GM18505 (cell line): ENCODE results near the gene UGT1A5.
"Not testable (repeated sequence)": the region's sequence is repeated elsewhere in the genome, so short reads cannot be mapped to it uniquely, and the experiment has no call there.

Experiments used
- ATAC-seq: cut with Tn5 transposase; IDR thresholded peaks from one replicate; pipeline ENCODE4 v1.9.1; 2021; ENCODE audit not compliant: unreplicated experiment
- POLR2A ChIP-seq: IDR thresholded peaks from 4 replicates; pipeline ENCODE4 v1.6.1; 2011; ENCODE audit warnings: borderline replicate concordance; ENCODE audit not compliant: insufficient read depth, insufficient read length; ENCODE audit errors: extremely low read depth

Gene UGT1A5

GRCh38 chr2:233746475-233747282 is 34.0 kb downstream of the UGT1A5 start:
- no peak for ATAC-seq
- TF ChIP-seq POLR2A: no peak

GRCh38 chr2:233747283-233747544 is 34.5 kb downstream of the UGT1A5 start:
- no peak for ATAC-seq

GRCh38 chr2:233750689-233751088 is 38.0 kb downstream of the UGT1A5 start:
- not testable (repeated sequence) for ATAC-seq

More at GRCh38 chr2:233747283-233747544, 34.5 kb downstream of the UGT1A5 start:
- TF ChIP-seq POLR2A: no peak

- ATAC-seq: not testable (repeated sequence)
Observed at GRCh38 chr2:233751212-233752009, 38.7 kb downstream of the UGT1A5 start.

- no peak for TF ChIP-seq POLR2A
- ATAC-seq: no peak
Observed at GRCh38 chr2:233754872-233755611, 42.3 kb downstream of the UGT1A5 start.

- ATAC-seq: no peak
Observed at GRCh38 chr2:233756429-233757081, 43.8 kb downstream of the UGT1A5 start.

GRCh38 chr2:233758141-233758540 is 45.4 kb downstream of the UGT1A5 start:
- no peak for ATAC-seq
- TF ChIP-seq POLR2A: no peak

More at GRCh38 chr2:233756429-233757081, 43.8 kb downstream of the UGT1A5 start:
- TF ChIP-seq POLR2A: no peak

GRCh38 chr2:233758849-233759248 is 46.1 kb downstream of the UGT1A5 start:
- TF ChIP-seq POLR2A: no peak
- ATAC-seq: no peak

- ATAC-seq: no peak
Observed at GRCh38 chr2:233760043-233760442, 47.3 kb downstream of the UGT1A5 start, which contains the start of gene UGT1A1. UGT1A1 (plus strand) TSS chr2:233760270; CDS start chr2:233760288, 18 bp downstream.

GRCh38 chr2:233761040-233761769 is 48.5 kb downstream of the UGT1A5 start:
- TF ChIP-seq POLR2A: no peak
- no peak for ATAC-seq

More at GRCh38 chr2:233760043-233760442, 47.3 kb downstream of the UGT1A5 start, which contains the start of gene UGT1A1:
- no peak for TF ChIP-seq POLR2A

GRCh38 chr2:233764264-233764663 is 51.6 kb downstream of the UGT1A5 start:
- TF ChIP-seq POLR2A: no peak
- no peak for ATAC-seq

- no peak for ATAC-seq
- TF ChIP-seq POLR2A: no peak
Observed at GRCh38 chr2:233764761-233765160, 52.1 kb downstream of the UGT1A5 start.
